Hematopoietic multipotent progenitor cell treated with erythropoietin and hydrocortisone succinate and interleukin-3 and kit ligand, for 17 days (in vitro differentiated cells): ENCODE measurements around the gene MAPK7.

Source experiments
- DNase-seq: peaks from one replicate; pipeline ENCODE4 v3.0.0-alpha.2; 2015; ENCODE audit warnings: low spot score

The MAPK7 gene

DNA sequence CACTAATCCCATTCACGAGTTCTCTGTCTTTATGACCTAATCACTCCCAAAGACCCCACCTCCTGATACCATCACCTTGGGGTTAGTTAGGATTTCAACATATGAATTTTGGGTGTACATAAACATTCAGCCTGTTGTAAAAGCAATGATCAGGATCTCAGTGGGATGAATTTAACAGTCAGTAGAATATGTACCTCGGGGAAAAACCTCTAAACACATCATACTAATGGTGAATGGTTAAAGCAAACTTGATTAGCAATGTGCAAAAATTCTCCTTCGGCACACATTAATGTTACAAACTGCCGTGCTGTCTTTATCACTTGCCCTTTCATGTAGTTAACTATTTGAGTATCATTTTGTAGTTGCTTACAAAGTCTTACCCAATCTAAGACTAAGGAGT is 42.9 kb downstream of the MAPK7 start:
- no peak for DNase-seq

DNA sequence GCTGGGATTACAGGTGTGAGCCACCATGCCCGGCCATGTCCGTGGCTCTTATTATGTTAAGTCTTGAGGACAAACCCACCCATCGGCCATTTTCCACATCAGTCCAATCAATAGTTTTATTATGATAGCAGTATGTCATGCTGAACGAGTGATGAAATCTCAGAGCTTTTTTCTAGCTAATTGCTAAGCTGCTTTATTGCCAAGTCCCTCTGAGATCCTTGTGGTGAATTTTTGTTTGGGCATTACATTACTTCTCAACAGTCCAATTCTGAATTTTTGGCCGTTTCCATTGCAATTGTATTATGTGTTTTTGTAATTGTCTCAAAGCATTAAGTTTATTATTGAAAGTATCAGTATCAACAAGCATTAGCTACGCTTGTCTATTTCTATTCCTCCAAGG is 43.6 kb downstream of the MAPK7 start:
- no peak for DNase-seq

DNA sequence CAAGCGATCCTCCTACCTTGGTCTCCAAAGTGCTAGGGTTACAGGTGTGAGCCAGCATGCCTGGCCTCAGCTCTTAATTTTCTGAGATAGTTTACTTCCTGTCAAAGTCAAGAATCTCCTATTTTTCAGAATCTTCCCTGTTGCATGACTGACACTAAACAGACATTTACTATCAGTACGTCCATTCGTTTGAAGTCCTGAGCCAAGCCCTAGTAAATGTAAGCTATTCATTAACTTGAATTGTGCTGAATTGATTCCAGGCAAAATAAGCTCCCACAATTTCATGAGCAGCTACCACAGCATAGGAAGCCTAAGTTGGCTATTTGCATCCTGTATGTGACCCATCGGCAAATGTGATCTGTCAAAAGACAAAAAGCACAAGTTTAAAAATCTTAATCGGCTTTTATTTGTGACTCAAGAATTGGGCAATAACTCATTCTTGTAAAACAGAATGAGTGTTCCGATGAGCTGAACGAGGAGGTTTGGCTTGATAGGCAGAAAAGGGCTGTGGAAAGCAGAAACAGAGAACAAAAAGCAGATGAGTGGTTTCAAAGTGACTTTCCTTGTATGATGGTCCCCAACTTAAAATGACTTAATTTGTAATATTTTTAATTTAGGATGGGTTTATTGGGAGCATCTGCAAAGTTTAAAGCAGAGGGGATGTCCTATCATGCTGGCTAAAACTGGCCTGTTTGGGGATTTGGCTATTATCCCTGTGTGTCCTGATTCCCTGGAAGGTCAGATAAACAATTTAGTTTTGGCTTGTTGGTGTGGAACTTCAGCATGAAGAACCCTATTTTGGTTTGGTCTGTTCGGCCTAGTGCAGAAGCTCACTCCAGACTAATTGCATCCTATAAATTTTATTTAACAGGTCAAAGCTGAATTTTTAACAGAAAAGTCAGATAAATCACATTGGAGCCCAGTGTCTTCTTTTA is 46.9 kb downstream of the MAPK7 start:
- DNase-seq, result no peak

GRCh38 chr17:19426631-19427030 is 48.3 kb downstream of the MAPK7 start:
- no peak for DNase-seq

DNA sequence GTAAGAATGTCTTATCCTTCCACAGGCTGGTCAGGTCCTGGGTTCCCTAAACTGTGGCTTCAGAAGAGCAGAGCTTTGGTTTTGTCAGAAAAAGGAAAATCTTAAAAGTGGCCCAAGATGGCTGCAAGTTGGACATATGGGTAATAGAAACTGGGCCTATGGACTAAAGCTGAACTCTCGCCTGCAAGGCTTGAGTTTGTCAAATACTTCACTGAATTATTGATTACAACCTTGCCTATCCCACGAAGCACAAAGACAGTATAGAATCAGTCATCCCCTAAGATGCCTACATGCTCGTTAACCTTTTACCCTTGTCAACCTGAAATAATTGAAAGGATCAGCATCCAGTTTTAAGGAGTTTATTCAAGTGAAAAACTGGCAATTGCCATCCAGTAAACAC is 53.4 kb downstream of the MAPK7 start:
- DNase-seq, result no peak
